Hepatocyte (in vitro differentiated cells): ENCODE measurements around the gene VWA8.

Experiments used
- EZH2 ChIP-seq: fragments of 200-600 bp; sonication (generic); IDR thresholded peaks from 2 replicates; pipeline ENCODE4 v1.6.1; 2016; ENCODE audit warnings: antibody characterized with exemption, mild to moderate bottlenecking, borderline replicate concordance
- TF ChIP-seq, protein P1 (sequence below): fragments of 200-600 bp; sonication (generic); IDR thresholded peaks from 2 replicates; pipeline ENCODE4 v1.5.1; 2016; ENCODE audit warnings: antibody characterized with exemption, mild to moderate bottlenecking; ENCODE audit not compliant: poor library complexity

DNA sequence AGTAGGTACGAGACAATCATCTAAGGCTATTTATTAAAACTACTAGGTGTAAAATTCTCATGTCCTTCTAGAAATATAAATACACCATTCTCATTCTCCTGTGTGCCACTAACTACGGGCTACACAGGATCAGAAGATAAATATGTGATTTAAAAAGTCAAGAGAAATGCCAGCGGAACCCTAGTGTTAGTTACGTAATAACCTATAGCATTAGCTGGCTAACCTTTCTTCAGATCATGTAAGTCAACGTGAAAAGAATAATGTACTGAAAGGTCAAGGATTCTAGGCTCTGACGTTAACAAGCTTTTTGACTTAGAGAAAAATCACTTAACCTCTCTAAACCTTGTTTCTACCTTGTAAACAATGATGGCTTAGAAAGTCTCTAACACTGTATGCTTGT, 381.7 kb downstream of the VWA8 start:
- TF ChIP-seq, protein P1, sequence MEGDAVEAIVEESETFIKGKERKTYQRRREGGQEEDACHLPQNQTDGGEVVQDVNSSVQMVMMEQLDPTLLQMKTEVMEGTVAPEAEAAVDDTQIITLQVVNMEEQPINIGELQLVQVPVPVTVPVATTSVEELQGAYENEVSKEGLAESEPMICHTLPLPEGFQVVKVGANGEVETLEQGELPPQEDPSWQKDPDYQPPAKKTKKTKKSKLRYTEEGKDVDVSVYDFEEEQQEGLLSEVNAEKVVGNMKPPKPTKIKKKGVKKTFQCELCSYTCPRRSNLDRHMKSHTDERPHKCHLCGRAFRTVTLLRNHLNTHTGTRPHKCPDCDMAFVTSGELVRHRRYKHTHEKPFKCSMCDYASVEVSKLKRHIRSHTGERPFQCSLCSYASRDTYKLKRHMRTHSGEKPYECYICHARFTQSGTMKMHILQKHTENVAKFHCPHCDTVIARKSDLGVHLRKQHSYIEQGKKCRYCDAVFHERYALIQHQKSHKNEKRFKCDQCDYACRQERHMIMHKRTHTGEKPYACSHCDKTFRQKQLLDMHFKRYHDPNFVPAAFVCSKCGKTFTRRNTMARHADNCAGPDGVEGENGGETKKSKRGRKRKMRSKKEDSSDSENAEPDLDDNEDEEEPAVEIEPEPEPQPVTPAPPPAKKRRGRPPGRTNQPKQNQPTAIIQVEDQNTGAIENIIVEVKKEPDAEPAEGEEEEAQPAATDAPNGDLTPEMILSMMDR, result no peak
- no peak for TF ChIP-seq EZH2
